Right ventricle myocardium superior (tissue), 1 donor: ENCODE results near the gene CDC42. TPM values are rescaled to one million over a fixed set of nuclear protein-coding genes. Genes with fewer than 3 reads are reported as not detected.
A peak's percentile ranks its signal among the peaks of the same experiment; 100 is the strongest.

Experiments
- ATAC-seq: fragments of 200-7000 bp; cut with Tn5 transposase; one replicate; pipeline ENCODE4 v1.9.1; 2020; ENCODE audit warnings: mild to moderate bottlenecking; ENCODE audit not compliant: poor library complexity
- DNase-seq: peaks from one replicate; pipeline ENCODE4 v3.0.0-alpha.2; 2020
- intact Hi-C: fragments of 100-400 bp; cut with DNase I; formaldehyde crosslinking; loops from one replicate; pipeline ENCODE4 v1.11.2; 2022
- total RNA-seq: library from RNA; stranded (reverse); fragmentation: NEBNext Ultra II Directional; extraction: Animal tissue kit (Norgen Biotek cat#: 25700); gene quantifications from one replicate; pipeline ENCODE4 v1.2.1, GENCODE V29; 2021
- donor health status: DM: no; HTN: yes; CAD: no; lungs with severe emphysema.

The CDC42 gene
- total RNA-seq, 1 donor from 2014 or later: 137 TPM

DNA sequence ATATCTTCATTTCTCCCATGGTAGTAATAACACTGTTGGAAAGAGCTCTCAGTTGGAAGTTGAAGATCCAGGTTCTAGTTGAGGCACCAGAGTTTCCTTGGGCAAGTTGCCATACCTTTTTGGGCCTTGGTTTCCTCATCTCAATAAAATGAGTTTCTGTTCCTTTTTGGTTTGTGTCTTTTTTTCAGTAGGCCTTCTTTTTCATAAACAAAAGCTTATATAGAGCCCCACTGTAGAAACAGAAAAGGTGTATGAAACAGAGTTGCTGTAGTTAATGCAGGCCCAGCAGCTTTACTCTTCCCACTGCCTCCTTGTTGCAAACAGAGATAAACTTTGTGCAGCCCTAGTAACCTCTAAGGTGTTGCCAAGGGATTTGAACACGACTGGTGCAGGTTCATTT is 48.7 kb downstream of the CDC42 start:
- intact Hi-C loops: loop anchor here (10.0 kb wide), 1 partner anchor 314 kb away; no protein-coding TSS in a partner anchor
- no peak for DNase-seq
- ATAC-seq: no peak

DNA sequence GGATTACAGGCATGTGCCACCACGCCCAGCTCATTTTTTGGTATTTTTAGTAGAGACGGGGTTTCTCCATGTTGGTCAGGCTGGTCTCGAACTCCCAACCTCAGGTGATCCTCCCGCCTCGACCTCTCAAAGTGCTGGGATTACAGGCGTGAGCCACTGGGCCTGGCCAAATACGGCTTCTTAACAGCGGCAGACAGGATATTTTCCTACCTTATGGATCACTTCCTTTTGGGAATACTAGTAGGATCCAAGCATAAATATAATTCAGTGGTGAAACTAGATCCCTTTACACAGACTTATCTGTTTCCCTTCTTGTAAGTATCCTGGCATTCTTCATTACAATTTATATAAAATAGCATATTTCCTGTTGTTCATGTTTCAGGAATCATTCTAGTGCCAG is 49.5 kb downstream of the CDC42 start:
- intact Hi-C loops: loop anchor here (10.0 kb wide), 1 partner anchor 313 kb away; no protein-coding TSS in a partner anchor
- ATAC-seq (no peak), DNase-seq (no peak)

DNA sequence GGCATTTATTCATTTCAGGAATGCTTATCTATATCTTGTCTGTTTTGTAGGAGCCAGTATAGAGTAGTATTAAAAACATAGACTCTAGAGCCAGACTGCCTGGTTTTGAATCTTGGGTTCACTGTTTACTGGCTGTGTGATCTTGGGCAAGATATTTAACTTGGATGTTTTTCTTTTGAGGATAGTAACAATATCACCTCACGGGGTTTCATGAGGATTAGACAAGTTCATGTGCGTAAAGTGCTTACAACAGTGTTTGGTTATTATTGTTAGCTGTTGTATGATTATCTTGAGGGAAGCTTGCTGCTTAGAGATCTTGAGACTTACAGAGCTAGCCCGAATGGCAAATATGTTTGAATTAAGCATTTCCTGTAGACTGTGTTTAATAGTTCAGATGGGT is 50.2 kb downstream of the CDC42 start:
- DNase-seq: no peak
- no peak for ATAC-seq
- intact Hi-C loops: loop anchor here (10.0 kb wide), 1 partner anchor 312 kb away; no protein-coding TSS in a partner anchor

DNA sequence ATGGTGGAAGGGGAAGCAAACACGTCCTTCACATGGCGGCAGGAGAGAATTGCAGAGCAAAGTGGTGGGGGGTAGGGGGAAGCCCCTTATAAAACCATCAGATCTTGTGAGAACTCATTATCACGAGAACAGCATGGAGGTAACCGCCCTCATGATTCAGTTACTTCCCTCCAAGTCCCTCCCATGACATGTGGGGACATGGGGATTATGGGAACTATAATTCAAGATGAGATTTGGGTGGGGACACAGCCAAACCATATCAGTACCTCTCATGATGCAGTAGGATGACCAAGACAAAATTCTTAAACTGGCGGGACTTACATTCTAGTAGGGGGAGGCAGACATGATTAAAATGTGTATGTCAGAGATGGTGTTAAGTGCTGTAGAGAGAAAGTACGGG is 51.6 kb downstream of the CDC42 start:
- intact Hi-C loops: loop anchor here (10.0 kb wide), 1 partner anchor 311 kb away; no protein-coding TSS in a partner anchor
- no peak for ATAC-seq
- DNase-seq: no peak

DNA sequence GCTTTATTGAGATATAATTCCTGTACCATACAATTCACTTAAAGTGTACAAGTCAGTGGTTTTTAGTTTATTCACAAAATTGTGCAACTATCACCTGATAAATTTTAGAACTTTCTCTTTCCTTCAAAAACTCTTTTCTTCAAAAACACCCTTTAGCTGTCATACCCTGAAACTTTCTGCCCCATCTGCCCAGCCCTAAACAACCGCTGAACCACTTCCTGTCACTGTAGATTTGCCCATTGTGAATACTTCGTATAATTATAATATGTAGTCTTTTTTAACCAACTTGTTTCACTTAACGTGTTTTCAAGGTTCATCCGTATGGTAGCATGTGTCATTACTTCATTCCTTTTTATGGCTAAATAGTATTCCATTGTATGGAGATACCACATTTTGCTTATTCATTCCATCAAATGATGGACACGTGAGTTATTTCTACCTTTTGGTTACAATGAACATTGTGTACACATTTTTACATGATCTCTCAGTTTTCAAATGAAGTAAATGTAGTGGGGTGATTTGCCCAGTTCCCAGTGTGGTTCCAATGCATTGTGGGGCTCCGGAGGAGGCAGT is 52.4 kb downstream of the CDC42 start:
- no peak for ATAC-seq
- intact Hi-C loops: loop anchor here (10.0 kb wide), 1 partner anchor 310 kb away; no protein-coding TSS in a partner anchor
- DNase-seq: no peak

DNA sequence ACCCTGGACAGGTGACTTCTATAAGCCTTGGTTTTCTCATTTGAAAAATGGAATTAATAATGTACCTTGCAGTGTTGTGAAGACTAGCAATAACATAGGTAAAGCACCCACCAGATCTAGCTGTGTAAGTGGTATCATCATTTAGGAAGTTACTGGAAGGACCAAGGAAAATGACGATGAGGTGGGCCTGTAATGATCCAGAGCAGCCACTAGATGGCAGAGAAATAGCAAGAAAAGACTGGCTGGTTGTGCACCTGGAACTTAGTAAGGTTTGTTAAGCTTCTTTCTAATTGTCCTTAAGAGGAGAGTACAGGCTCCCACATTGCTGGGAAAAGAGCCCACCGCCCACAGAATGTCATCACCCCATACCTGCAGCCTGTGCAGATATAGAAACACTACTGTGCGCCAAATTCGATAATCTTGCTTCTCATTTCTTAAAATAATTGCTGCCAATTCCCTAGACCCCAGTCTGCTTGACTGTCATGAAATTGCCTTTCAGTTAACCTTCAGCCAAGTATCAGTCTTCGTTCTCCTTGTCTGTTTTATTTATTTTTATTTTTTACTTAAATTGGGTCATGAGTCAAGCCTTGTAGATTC is 53.2 kb downstream of the CDC42 start:
- ATAC-seq (peak; percentile 64), DNase-seq (no peak)
- intact Hi-C loops: loop anchor here (10.0 kb wide), 1 partner anchor 309 kb away; no protein-coding TSS in a partner anchor

DNA sequence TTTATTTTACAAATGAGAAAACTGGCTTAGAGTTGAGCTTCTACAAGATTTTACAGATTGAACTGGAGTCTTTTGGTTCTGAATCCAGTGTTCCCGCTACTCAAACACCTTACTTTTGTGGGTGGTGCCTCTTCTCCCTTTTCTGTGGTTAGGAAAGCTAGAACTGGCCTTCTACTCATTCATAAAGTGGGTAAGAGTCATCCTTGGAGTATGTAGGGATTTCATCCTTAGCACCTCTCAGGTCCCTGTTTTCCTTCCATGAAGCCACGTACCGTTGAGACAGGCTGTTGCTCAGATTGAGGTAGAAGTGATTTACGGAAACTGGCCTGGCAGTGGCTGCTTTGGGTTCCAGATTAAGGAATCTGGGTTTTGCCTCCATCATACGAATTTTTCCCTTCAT is 54.6 kb downstream of the CDC42 start:
- ATAC-seq: no peak
- intact Hi-C loops: loop anchor here (10.0 kb wide), 1 partner anchor 308 kb away; no protein-coding TSS in a partner anchor

DNA sequence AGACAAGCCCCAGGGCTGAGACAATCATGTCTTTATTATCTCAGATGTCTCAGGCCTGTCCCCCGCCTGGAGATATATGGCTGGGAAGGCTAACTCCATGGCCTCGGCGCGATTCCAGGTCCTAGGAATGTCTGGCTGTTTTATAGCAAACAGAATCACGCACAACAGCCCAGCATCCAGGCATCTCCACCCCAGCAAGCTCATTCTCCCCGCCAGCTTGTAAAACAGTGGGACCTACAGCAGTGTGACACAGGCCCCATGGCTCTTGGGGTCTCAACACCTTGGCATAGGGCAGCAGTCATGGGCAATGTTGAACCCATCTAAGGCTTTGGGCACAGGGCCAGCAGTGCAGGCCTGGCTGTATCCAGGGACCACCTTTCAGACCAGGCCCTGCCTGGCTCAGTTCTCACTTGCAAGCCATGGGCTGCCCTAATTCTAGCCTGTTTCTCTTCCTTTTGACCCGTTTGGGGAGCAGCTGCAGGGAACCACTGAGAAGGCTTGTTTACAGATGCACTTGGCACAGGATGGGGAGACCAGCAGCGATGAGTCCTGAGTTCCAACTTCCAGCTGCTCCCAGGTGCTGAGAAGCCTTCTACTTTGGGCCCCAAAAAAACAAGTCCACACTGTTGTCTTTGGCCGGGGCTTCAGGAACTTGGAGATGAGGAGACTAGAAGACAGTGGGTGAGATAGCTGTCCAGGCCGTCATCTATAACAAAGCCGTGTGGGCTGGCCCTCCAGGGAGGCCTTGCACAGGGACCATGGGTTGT is 56.0 kb downstream of the CDC42 start:
- ATAC-seq (no peak), DNase-seq (no peak)

More for the DNA sequence above, 54.6 kb downstream of the CDC42 start:
- no peak for DNase-seq

DNA sequence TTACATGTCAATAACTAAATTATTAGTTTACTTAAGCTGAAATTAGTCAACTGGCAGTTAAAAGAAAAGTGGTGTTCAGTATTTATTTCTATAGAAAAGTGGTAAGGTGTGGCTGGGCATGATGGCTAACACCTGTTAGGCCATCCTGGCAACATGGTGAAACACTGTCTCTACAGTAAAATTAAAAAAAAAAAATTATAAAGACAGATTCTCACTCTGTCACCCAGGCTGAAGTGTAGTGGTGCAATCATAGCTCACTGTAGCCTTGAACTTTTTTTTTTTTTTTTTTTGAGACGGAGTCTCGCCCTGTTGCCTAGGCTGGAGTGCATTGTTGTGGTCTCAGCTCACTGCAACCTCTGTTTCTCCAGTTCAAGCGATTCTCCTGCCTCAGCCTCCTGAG is 57.5 kb downstream of the CDC42 start:
- ATAC-seq (no peak), DNase-seq (no peak)
- intact Hi-C loops: no loop called here

More for the DNA sequence above, 56.0 kb downstream of the CDC42 start:
- intact Hi-C loops: loop anchor here (10.0 kb wide), 1 partner anchor 306 kb away; no protein-coding TSS in a partner anchor

DNA sequence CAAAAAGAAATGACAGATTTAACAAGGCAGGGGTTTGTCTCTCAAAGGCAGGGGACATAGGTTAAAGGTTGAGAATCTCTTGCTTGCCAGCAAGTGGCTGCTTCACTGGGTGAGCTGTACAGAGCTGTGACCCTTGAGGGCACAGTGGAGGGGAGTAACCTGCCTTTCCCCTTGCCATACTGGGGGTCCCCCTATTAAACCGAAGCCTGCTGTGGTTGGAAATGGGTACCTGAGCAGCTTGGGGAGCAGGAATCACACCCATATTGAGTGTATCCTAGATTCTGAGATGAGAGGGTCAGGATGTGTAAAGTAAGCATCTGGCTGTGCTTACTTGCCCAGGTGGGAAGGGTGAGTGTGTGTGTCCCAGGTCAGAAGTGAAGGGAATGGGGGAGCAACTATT is 58.6 kb downstream of the CDC42 start:
- DNase-seq (no peak), ATAC-seq (no peak)
- intact Hi-C loops: no loop called here

DNA sequence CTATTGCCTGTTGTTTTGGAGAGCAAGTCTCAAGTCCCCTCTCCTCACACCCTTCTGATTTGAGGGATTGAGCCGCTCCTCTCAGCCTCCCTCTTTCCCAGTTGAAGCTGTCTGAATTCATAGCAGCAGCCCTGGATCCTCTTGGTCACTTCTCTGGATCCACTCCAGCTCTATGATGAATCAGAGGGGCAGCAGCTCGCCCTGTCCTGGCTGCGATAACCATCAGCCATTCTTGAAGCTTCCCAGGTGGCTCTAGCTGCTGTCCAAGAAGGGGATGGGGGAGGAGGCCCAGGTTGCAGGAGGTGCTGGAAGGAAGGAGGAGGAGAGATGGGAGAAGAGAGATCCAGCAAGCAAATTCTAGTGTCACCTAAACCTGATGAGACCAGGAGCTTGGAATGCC is 59.1 kb downstream of the CDC42 start:
- intact Hi-C loops: no loop called here
- ATAC-seq (no peak), DNase-seq (no peak)

DNA sequence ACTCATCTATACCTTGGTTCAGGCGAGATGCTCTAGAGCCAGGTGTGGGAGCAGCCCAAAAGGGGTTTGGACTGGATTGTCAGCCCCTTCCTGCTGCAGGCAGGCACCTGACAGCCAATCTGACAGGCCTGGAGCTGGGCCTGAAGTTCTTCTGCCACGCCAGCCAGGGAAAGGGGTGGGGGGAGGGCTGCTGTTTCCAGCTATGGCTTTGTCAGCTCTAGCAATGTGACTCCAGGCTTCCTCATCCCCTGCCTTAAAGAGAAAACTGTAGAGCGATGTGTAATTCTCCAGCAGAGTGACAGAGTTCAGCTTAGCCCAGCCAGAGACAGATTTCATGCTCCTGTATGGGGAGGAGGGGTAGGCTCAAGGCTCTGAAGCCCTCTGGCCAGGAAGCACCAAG is 60.0 kb downstream of the CDC42 start:
- ATAC-seq (peak; percentile 31), DNase-seq (no peak)
- intact Hi-C loops: no loop called here

DNA sequence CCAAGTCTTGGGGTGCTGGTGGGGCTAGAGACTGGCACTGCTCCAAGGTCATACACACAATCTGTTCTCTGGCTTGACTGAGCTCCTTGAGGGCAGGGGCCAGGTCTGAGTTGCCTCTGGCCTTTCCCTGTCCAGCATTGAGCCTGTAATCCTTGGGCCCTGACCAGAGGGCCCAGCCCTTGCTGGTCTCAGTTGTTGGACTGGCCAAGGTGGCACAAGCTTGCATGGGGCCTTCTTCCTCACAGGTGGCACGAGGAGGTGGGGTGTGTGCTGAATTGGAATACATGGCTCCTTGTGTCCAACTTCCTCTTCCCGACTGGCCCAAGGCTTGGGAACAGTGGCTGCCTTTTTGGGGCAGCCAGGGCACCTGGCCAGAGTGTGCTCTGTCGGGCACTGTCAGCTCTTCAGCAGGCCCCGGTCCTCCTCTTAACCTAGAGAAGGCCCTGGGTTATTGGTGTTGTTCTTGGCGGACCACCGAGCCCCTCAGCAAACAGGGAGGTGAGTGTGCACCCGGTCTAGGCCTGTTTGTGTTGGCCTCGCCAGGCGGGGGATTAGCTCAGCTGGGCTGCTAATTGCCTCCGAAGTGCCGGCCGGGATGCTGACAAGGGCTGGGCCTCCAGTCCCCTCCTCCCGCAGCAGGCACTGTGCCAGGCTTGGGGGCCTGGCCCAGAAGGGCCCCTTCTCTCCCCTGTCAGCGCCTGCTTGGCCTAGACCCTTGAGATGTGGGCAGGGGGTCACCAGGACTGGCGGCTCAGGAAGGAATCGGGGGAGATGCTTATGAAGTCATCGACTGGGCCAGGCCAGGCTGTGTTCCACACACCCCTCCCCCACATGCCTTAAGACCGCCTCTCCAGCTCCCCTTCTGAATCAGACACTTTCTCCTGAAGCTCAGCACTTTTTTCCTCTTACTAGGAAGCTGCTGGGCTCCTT is 61.8 kb downstream of the CDC42 start:
- ATAC-seq (peak; percentile 21), DNase-seq (peak; percentile 55)
- intact Hi-C loops: no loop called here

DNA sequence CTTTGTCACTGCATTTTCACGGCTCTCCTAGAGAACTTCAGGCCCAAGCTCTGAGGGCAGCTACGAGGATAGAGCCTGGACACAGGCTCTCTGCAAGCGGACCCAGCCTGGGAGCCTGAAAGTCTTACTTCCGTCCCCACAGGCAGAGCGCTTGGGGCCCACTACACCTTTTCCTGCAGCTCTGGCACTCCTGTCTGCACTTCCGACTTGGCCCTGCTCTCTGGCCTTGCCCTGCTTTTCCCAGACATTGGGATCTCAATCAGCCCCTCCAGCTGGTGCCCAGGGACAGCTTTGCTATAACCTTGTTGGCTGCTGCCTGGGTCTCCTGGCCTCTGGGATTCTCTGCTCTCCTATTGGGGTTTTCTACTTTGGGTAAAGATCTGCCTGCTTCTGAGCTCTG is 62.8 kb downstream of the CDC42 start:
- intact Hi-C loops: no loop called here
- no peak for DNase-seq
- no peak for ATAC-seq

DNA sequence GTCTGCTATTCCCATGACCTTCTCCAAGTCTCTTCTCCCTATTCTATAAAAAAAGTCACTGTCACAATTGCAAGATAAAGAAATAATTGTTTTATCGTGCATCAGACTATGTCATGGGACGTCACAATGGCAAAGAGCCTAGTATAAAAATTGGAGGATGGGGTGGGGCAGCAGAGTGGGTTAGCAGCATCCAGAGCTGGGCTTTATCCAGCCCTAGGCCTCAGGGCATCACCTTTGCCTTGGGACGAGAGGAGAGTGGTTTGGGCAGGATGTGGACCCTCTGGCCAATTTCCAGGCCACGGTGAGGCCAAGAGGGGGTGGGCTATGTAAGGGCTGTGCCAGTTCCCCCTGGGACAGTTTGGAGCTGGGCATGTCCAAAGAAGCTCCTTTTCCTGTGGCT is 64.7 kb downstream of the CDC42 start:
- intact Hi-C loops: no loop called here
- ATAC-seq (no peak), DNase-seq (no peak)

DNA sequence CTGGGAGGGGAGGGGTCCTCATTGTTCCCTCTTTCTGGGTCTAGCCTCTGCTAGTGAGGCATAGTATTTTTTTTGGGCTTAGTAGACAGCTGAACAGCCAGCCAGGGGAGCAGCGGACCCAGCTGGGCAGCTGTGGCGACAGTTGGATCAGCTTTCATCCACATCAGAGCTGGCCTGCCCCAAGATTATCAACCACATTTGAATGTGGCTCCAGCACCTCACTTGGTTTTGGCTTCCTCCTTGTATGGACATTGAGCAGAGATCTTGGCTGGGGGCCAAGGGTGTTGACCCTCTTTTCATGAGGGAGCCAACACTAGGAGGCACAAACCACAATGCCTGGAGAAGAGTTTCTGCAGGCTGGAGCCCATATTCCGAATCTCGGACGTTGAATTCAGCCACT is 65.3 kb downstream of the CDC42 start:
- ATAC-seq (no peak), DNase-seq (no peak)
- intact Hi-C loops: no loop called here

DNA sequence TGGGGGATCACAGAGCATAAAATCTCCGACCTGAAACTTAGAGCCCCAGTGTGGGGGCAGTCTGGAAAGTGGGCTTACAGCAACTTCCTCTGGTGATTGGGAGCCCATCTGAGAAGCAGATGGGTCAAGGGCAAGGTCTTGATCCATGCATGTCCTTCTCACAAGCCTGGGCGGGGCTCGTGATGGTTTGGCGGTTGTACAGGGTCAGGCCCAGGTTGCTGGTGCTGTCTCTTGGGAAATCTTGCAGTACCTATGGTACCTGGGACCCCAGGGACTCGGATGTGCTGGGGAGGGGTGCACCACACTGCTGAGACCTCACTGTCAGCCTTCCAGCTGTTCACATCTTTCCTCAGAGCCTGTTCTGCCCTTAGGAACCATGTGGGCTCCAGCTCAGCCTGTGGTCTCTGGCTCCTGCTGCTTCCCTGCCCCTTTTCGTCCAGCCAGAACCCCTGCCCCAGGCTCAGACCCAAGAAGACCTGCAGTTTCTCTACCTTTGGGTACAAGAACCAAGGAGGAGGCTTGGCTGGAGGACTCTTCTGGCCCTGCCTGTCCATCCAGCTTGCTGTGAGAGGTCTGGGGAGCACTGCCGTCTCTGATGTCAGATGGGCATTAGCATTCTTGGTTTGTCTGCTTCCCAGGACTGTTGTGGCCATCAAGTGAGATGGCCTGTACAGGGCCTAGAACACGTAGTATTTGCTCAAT is 65.9 kb downstream of the CDC42 start:
- intact Hi-C loops: no loop called here
- DNase-seq (no peak), ATAC-seq (no peak)
